Measurements from ENCODE around the gene ANO1. TPM values are rescaled to one million over a fixed set of nuclear protein-coding genes. Genes with fewer than 3 reads are reported as not detected.

The ANO1 gene
- polyA plus RNA-seq, 1 of the 3 experiments (the other 2 are of a cell fraction) = not detected

DNA sequence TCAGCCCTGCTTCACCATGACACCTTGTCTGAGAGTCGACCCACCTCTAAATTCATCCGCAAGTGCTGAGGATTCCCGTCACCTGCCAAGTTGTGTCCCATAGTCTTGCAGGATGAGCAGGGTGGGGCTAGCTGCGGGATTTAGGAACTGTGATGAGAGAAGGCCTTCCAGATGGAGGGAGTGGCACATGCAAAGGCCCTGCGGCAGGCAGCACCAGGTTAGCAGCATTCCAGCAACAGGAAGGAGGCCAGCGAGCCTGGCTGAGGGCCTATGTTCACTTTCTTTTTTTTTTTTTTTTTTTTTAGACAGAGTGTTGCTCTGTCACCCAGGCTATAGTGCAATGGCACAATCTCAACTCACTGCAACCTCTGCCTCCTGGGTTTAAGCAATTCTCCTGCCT is 31.8 kb downstream of the ANO1 start:
- no peaks in the 10 kb centered on the region for H3K36me3 ChIP-seq (replicated peaks in 1 of 2; ENCODE audit: control insufficient read depth in 1 of 2, insufficient read depth in 2 of 2, low read length in 1 of 2)

DNA sequence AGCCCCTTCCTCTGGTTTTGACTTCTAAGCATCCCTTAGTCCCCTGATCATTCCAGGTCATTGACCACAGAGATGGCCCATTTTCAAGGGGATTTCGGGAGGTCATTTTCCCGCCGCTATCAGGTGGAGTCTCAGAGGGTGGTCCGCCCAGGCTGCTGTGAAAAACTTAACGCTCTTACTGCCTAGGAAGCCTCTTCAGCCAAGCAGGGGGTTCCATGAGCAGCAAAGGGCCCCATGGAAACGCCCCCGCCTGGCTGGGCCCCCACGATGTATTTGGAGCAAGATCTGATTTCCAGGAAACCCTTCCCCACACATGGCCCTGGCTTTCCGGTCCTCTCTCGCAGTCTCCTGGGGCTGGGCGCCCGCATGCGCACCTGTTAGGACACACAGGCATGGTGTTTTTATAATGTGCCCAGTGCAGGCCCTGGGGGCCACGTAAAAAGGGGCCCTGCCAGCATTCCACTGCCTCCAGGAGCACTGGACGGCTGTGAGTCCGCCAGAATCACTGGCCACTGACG is 32.5 kb downstream of the ANO1 start:
- POLR2A ChIA-PET = no interaction called here
- Histone ChIP-seq H3K9me3 (no peaks in the 10 kb centered on the region), H3F3A (replicated peaks; ENCODE audit: insufficient read depth) (no peaks in the 10 kb centered on the region), H3K4me3 (ENCODE audit: low read depth in 2 of 2, low read length in 1 of 2) (no peak overlapping the region), H3K79me2 (ENCODE audit: insufficient read depth) (no peaks in the 10 kb centered on the region), H4K20me1 (ENCODE audit: insufficient read depth) (no peaks in the 10 kb centered on the region), H3K27me3 (ENCODE audit: insufficient read depth) (no peaks in the 10 kb centered on the region), H3K27ac (ENCODE audit: low read depth in 2 of 2, low read length in 1 of 2) (no peak overlapping the region), H3K4me1 (ENCODE audit: control insufficient read depth in 1 of 2, insufficient read depth in 2 of 2, low read depth in 1 of 2, low read length in 1 of 2) (peaks cover 0 to 10% of the 10 kb centered on the region in 2 experiments; a peak in 2 of 4 replicates), H3K9me2 (no peaks in the 10 kb centered on the region), H3K36me3 (replicated peaks in 1 of 2; ENCODE audit: control insufficient read depth in 1 of 2, insufficient read depth in 2 of 2, low read length in 1 of 2) (no peaks in the 10 kb centered on the region), H3K9ac (no peak overlapping the region), H3K4me2 (no peak overlapping the region), H2AFZ (ENCODE audit: low read depth) (no peak overlapping the region)
- TF ChIP-seq EP300 (IDR thresholded peaks at IDR 0.05; ENCODE audit: borderline replicate concordance in 1 of 2, low read depth in 1 of 2, low read length in 1 of 2) (no peak), TCF12 (IDR thresholded peaks at IDR 0.05) (no peak), NFIC (IDR thresholded peaks at IDR 0.05; ENCODE audit: borderline replicate concordance) (no peak), TAF1 (IDR thresholded peaks at IDR 0.05; ENCODE audit: borderline replicate concordance, low read depth, low read length) (no peak), MXI1 (IDR thresholded peaks at IDR 0.05; ENCODE audit: low read depth, low read length) (no peak), JUND (IDR thresholded peaks at IDR 0.05) (no peak), YY1 (IDR thresholded peaks at IDR 0.05; ENCODE audit: low read depth) (no peak), ELF1 (IDR thresholded peaks at IDR 0.05) (no peak), MEF2A (IDR thresholded peaks at IDR 0.05; ENCODE audit: borderline replicate concordance, low read depth) (no peak), GATA2 (CRISPR knock-in tag; IDR thresholded peaks at IDR 0.05) (no peak), CHD2 (IDR thresholded peaks at IDR 0.05; ENCODE audit: low read length, partially characterized antibody) (no peak), RAD21 (IDR thresholded peaks at IDR 0.05; ENCODE audit: low read length) (no peak)
- TF ChIP-seq, protein P1, sequence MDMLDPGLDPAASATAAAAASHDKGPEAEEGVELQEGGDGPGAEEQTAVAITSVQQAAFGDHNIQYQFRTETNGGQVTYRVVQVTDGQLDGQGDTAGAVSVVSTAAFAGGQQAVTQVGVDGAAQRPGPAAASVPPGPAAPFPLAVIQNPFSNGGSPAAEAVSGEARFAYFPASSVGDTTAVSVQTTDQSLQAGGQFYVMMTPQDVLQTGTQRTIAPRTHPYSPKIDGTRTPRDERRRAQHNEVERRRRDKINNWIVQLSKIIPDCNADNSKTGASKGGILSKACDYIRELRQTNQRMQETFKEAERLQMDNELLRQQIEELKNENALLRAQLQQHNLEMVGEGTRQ (IDR thresholded peaks at IDR 0.05; ENCODE audit: borderline replicate concordance, low read depth, low read length) = no peak
- TF ChIP-seq, protein P2, sequence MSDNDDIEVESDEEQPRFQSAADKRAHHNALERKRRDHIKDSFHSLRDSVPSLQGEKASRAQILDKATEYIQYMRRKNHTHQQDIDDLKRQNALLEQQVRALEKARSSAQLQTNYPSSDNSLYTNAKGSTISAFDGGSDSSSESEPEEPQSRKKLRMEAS (IDR thresholded peaks at IDR 0.05; ENCODE audit: low read depth) = no peak
- TF ChIP-seq, protein P3, sequence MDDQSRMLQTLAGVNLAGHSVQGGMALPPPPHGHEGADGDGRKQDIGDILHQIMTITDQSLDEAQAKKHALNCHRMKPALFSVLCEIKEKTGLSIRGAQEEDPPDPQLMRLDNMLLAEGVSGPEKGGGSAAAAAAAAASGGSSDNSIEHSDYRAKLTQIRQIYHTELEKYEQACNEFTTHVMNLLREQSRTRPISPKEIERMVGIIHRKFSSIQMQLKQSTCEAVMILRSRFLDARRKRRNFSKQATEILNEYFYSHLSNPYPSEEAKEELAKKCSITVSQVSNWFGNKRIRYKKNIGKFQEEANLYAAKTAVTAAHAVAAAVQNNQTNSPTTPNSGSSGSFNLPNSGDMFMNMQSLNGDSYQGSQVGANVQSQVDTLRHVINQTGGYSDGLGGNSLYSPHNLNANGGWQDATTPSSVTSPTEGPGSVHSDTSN (IDR thresholded peaks at IDR 0.05) = no peak
- TF ChIP-seq, protein P4, sequence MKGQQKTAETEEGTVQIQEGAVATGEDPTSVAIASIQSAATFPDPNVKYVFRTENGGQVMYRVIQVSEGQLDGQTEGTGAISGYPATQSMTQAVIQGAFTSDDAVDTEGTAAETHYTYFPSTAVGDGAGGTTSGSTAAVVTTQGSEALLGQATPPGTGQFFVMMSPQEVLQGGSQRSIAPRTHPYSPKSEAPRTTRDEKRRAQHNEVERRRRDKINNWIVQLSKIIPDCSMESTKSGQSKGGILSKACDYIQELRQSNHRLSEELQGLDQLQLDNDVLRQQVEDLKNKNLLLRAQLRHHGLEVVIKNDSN (IDR thresholded peaks at IDR 0.05; ENCODE audit: borderline replicate concordance, low read depth) = no peak
- WGBS (ENCODE audit: low lambda C conversion rate) = 67% methylated on average over 14 of the region's 17 CpGs
- CTCF ChIA-PET = interaction anchor here (1.0 to 2.0 kb wide), 2 partner anchors 18 to 192 kb away, joined by 3 to 12 read pairs; no protein-coding TSS in a partner anchor
- DNase-seq = no peak

More for the DNA sequence above, 31.8 kb downstream of the ANO1 start:
- H3K9me3 ChIP-seq = no peaks in the 10 kb centered on the region
- no peaks in the 10 kb centered on the region for H3K9me2 ChIP-seq
- H2AFZ ChIP-seq (ENCODE audit: low read depth) = no peak overlapping the region
- POLR2A ChIA-PET = no interaction called here
- H3K9ac ChIP-seq = no peak overlapping the region
- no peaks in the 10 kb centered on the region for H3K79me2 ChIP-seq (ENCODE audit: insufficient read depth)
- TF ChIP-seq EP300 (IDR thresholded peaks at IDR 0.05; ENCODE audit: borderline replicate concordance in 1 of 2, low read depth in 1 of 2, low read length in 1 of 2) (no peak), MXI1 (IDR thresholded peaks at IDR 0.05; ENCODE audit: low read depth, low read length) (no peak), FOSL2 (IDR thresholded peaks at IDR 0.05; ENCODE audit: borderline replicate concordance, low read depth) (no peak), EZH2phosphoT487 (IDR thresholded peaks at IDR 0.05; ENCODE audit: borderline replicate concordance, low read depth) (no peak), SIN3A (IDR thresholded peaks at IDR 0.05; ENCODE audit: borderline replicate concordance, low read depth, low read length) (no peak)
- TF ChIP-seq, protein P5, sequence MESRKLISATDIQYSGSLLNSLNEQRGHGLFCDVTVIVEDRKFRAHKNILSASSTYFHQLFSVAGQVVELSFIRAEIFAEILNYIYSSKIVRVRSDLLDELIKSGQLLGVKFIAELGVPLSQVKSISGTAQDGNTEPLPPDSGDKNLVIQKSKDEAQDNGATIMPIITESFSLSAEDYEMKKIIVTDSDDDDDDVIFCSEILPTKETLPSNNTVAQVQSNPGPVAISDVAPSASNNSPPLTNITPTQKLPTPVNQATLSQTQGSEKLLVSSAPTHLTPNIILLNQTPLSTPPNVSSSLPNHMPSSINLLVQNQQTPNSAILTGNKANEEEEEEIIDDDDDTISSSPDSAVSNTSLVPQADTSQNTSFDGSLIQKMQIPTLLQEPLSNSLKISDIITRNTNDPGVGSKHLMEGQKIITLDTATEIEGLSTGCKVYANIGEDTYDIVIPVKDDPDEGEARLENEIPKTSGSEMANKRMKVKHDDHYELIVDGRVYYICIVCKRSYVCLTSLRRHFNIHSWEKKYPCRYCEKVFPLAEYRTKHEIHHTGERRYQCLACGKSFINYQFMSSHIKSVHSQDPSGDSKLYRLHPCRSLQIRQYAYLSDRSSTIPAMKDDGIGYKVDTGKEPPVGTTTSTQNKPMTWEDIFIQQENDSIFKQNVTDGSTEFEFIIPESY (IDR thresholded peaks at IDR 0.05; ENCODE audit: borderline replicate concordance, low read depth) = no peak
- no peak overlapping the region for H3K4me3 ChIP-seq (ENCODE audit: low read depth in 2 of 2, low read length in 1 of 2)
- DNase-seq = no peak
- no peaks in the 10 kb centered on the region for H3F3A ChIP-seq (replicated peaks; ENCODE audit: insufficient read depth)
- H3K4me2 ChIP-seq = no peak overlapping the region
- H3K27me3 ChIP-seq (ENCODE audit: insufficient read depth) = no peaks in the 10 kb centered on the region
- no peak overlapping the region for H3K27ac ChIP-seq (ENCODE audit: low read depth in 2 of 2, low read length in 1 of 2)
- no peaks in the 10 kb centered on the region for H4K20me1 ChIP-seq (ENCODE audit: insufficient read depth)
- peaks cover 0 to 17% of the 10 kb centered on the region in 2 experiments; a peak in 2 of 4 replicates for H3K4me1 ChIP-seq (ENCODE audit: control insufficient read depth in 1 of 2, insufficient read depth in 2 of 2, low read depth in 1 of 2, low read length in 1 of 2)
- CTCF ChIA-PET = no interaction called here
- 66% methylated on average over 6 of the region's 6 CpGs for WGBS (ENCODE audit: low lambda C conversion rate)
